Brain microvascular endothelial cell (primary cell): ENCODE results near the gene SOCS4.

Experiments used
- DNase-seq: peaks from one replicate; pipeline ENCODE4 v3.0.0-alpha.2; 2020
- H3K27ac ChIP-seq: fragments of 250-450 bp; sonication (Bioruptor Pico); 2 replicates; pipeline ENCODE4 v1.5.1; 2020; ENCODE audit warnings: mild to moderate bottlenecking, moderate library complexity
- H3K27me3 ChIP-seq: fragments of 250-450 bp; sonication (Bioruptor Pico); replicated peaks from 2 replicates; pipeline ENCODE4 v1.5.1; 2020; ENCODE audit warnings: mild to moderate bottlenecking
- H3K36me3 ChIP-seq: fragments of 250-450 bp; sonication (Bioruptor Pico); replicated peaks from 2 replicates; pipeline ENCODE4 v1.5.1; 2020; ENCODE audit warnings: mild to moderate bottlenecking
- H3K4me3 ChIP-seq: 2 replicates; pipeline ENCODE4 v1.5.1; 2011; ENCODE audit warnings: low read depth, mild to moderate bottlenecking, control low read depth, low read length, moderate library complexity
- in situ Hi-C: cut with HindIII; loops from 2 replicates; pipeline ENCODE4 v1.10.0; 2017; ENCODE audit warnings: low sequenced_read_pairs, low pct_ligation_motif_present
- TF ChIP-seq, protein P1 (sequence below): IDR thresholded peaks from 2 replicates; pipeline ENCODE4 v1.5.1; 2011; ENCODE audit warnings: low read depth, mild to moderate bottlenecking, moderate library complexity, low read length, control low read depth, inconsistent platforms; ENCODE audit errors: missing control alignments

The SOCS4 gene, protein sequence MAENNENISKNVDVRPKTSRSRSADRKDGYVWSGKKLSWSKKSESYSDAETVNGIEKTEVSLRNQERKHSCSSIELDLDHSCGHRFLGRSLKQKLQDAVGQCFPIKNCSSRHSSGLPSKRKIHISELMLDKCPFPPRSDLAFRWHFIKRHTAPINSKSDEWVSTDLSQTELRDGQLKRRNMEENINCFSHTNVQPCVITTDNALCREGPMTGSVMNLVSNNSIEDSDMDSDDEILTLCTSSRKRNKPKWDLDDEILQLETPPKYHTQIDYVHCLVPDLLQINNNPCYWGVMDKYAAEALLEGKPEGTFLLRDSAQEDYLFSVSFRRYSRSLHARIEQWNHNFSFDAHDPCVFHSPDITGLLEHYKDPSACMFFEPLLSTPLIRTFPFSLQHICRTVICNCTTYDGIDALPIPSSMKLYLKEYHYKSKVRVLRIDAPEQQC

DNA sequence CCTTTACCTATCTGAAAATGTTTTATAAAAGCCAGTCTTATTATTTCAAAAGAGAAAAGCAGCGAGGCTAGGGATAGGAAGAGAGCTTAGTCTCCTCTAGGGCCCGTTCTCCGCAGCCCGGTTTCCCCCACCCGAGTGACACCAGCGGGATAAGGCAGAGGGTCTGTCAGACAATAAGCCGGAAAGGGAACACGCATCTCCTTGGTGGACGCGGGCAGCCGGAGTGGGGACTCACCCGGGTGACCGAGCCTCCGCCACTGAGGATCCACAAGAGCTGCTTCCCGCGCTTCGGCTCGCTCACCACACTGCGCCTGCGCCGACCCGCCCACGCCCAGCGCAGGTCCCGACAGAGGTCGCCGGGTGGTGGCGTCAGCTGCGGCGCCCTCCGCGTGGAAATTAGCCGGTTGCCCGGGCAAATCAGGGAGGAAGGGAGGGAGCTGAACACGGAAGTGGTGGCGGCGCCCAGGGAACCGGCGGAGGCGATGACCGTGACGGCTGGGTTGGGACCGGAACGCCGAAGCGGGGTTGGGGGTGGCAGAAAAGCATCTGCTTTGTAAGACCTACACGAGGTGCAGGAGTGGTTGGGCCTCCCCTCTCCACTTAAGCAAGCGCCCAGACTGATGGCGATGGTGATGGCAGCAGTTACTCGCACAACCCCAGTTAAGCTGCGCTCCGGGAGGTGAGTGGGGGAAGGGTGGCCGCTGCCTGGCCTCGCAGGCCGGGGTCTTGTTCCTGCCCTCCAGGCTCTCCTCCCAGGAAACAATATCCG, at the start of gene SOCS4, which contains the start of gene WDHD1:
SOCS4 (plus strand) TSS at position 444 of the 769 bp plus-strand sequence. CDS start 15,806 bp downstream, outside the sequence.
WDHD1 (minus strand) TSS at position 307 of the 769 bp plus-strand sequence. CDS start 312 bp downstream, outside the sequence.
- DNase-seq, result peak; percentile 88
- in situ Hi-C loops, result no loop called here
- Histone ChIP-seq H3K4me3 (peak within 1 kb of the TSS; percentile 92), H3K36me3 (no peaks in the 10 kb centered on the region), H3K27me3 (no peaks in the 10 kb centered on the region), H3K27ac (peak within 1 kb of the TSS; percentile 85)
- TF ChIP-seq, protein P1, sequence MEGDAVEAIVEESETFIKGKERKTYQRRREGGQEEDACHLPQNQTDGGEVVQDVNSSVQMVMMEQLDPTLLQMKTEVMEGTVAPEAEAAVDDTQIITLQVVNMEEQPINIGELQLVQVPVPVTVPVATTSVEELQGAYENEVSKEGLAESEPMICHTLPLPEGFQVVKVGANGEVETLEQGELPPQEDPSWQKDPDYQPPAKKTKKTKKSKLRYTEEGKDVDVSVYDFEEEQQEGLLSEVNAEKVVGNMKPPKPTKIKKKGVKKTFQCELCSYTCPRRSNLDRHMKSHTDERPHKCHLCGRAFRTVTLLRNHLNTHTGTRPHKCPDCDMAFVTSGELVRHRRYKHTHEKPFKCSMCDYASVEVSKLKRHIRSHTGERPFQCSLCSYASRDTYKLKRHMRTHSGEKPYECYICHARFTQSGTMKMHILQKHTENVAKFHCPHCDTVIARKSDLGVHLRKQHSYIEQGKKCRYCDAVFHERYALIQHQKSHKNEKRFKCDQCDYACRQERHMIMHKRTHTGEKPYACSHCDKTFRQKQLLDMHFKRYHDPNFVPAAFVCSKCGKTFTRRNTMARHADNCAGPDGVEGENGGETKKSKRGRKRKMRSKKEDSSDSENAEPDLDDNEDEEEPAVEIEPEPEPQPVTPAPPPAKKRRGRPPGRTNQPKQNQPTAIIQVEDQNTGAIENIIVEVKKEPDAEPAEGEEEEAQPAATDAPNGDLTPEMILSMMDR, result no peak

GRCh38 chr14:54979039-54979438, 48.0 kb upstream of the SOCS4 start:
- in situ Hi-C loops, result no loop called here
- H3K36me3 ChIP-seq, result no peaks in the 10 kb centered on the region
- DNase-seq, result no peak

GRCh38 chr14:54981698-54982097, 45.3 kb upstream of the SOCS4 start:
- H3K27ac ChIP-seq, result no peak overlapping the region
- no peak for DNase-seq
- H3K36me3 ChIP-seq, result no peaks in the 10 kb centered on the region
- H3K4me3 ChIP-seq, result no peak overlapping the region
- no peaks in the 10 kb centered on the region for H3K27me3 ChIP-seq
- in situ Hi-C loops, result no loop called here
- TF ChIP-seq, protein P1, result no peak

More at GRCh38 chr14:54979039-54979438, 48.0 kb upstream of the SOCS4 start:
- Histone ChIP-seq H3K27ac (no peak overlapping the region), H3K4me3 (no peak overlapping the region), H3K27me3 (no peaks in the 10 kb centered on the region)
- TF ChIP-seq, protein P1, result no peak

- in situ Hi-C loops, result no loop called here
- Histone ChIP-seq H3K27ac (no peak overlapping the region), H3K27me3 (no peaks in the 10 kb centered on the region), H3K4me3 (no peak overlapping the region), H3K36me3 (no peaks in the 10 kb centered on the region)
- DNase-seq, result no peak
- TF ChIP-seq, protein P1, result no peak
Observed at GRCh38 chr14:54985156-54985555, 41.9 kb upstream of the SOCS4 start.

DNA sequence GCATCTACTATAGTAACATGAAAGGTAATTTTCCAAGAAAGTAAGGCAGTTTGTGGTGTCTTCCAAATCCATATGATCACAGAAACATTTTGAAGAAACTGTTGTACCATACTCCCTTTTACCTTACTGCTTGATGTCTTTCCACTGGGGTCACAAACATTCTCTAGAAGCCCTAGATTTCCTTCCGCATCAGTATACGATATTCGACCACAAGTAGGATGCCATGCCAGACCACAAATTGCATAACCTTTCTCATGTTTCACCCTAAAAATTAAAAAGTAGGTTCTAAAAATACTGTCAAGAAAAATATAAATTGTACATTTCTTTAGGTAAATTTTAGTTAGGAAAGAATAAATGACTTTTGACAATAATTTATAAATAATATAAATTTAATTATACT, 26.7 kb upstream of the SOCS4 start:
- H3K27ac ChIP-seq, result no peak overlapping the region
- H3K27me3 ChIP-seq, result no peaks in the 10 kb centered on the region
- in situ Hi-C loops, result no loop called here
- no peak overlapping the region for H3K4me3 ChIP-seq
- DNase-seq, result peak; percentile 11
- TF ChIP-seq, protein P1, result no peak
- no peaks in the 10 kb centered on the region for H3K36me3 ChIP-seq
